Fibroblast of skin of right biceps (primary cell): ENCODE data around the gene XPR1.
A peak's percentile ranks its signal among the peaks of the same experiment; 100 is the strongest.

ENCODE experiments used
- DNase-seq: peaks from one replicate; pipeline ENCODE4 v3.0.0-alpha.2; 2013

XPR1 gene

GRCh38 chr1:180920193-180920592 is 288.4 kb downstream of the XPR1 start:
- no peak for DNase-seq

- no peak for DNase-seq
Observed at GRCh38 chr1:180920702-180921101, 288.9 kb downstream of the XPR1 start.

- no peak for DNase-seq
Observed at GRCh38 chr1:180921386-180921785, 289.6 kb downstream of the XPR1 start.

- DNase-seq: no peak
Observed at GRCh38 chr1:180921891-180922630, 290.2 kb downstream of the XPR1 start.

- no peak for DNase-seq
Observed at GRCh38 chr1:180922631-180923015, 290.8 kb downstream of the XPR1 start.

GRCh38 chr1:180923021-180923841 is 291.4 kb downstream of the XPR1 start:
- DNase-seq: peak; percentile 49

- DNase-seq: no peak
Observed at GRCh38 chr1:180923887-180924286, 292.1 kb downstream of the XPR1 start.

- DNase-seq: no peak
Observed at GRCh38 chr1:180924939-180925338, 293.1 kb downstream of the XPR1 start.

GRCh38 chr1:180925471-180926051 is 293.7 kb downstream of the XPR1 start:
- DNase-seq: no peak

GRCh38 chr1:180926164-180926981 is 294.6 kb downstream of the XPR1 start:
- DNase-seq: peak; percentile 28

GRCh38 chr1:180927348-180927747 is 295.5 kb downstream of the XPR1 start:
- DNase-seq: no peak

- DNase-seq: no peak
Observed at GRCh38 chr1:180927841-180928240, 296.0 kb downstream of the XPR1 start.

GRCh38 chr1:180928331-180929230 is 296.8 kb downstream of the XPR1 start:
- no peak for DNase-seq

GRCh38 chr1:180929389-180929788 is 297.6 kb downstream of the XPR1 start:
- DNase-seq: no peak

- no peak for DNase-seq
Observed at GRCh38 chr1:180930687-180931086, 298.9 kb downstream of the XPR1 start.

GRCh38 chr1:180931529-180931928 is 299.7 kb downstream of the XPR1 start:
- no peak for DNase-seq

- no peak for DNase-seq
Observed at GRCh38 chr1:180932378-180932777, 300.6 kb downstream of the XPR1 start.

GRCh38 chr1:180933141-180933540 is 301.3 kb downstream of the XPR1 start:
- DNase-seq: no peak

- DNase-seq: no peak
Observed at GRCh38 chr1:180934563-180934962, 302.7 kb downstream of the XPR1 start.

GRCh38 chr1:180935326-180936109 is 303.7 kb downstream of the XPR1 start:
- no peak for DNase-seq
